ENCODE results near the gene NIPA2.
"Not testable (repeated sequence)": the region's sequence is repeated elsewhere in the genome, so short reads cannot be mapped to it uniquely, and the experiment has no call there.

NIPA2 gene

DNA sequence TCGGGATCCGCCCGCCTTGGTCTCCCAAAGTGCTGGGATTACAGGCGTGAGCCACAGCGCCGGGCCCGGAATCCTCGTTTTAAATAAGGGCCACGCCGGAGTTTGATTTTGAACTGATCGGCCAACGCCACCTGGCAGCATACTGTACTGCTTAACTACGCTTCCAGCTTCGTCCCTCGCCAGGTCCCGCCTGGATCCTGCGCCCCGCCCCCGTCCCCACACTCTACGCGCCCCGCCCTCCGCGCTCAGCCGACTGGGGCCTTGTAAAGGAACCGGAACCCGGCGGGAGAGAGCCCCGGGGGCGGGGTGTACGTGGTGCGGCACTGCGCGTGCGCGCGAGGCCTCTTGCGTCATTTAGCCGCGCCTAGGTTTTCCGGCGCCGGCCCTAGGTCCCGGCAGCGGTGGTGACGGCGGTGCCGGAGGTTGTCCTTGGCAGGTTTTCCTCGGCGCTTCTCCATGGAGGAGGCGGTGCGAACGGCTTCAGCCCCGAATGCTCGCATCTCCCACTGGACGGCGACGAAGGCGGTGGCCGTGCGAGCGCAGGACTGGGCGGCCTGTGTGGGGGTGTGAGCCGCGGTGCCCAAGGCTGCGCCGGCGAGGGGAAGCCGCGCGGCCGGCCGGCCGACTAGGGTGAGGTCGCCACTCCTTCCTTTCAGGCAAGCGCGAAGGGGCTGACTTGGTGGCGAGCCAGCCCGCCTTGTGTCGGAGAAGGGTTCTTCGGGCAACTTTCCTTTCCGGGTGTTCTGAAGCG is at the start of gene NIPA2:
Gene NIPA2, plus strand, starts transcription at position 375 of the 751 bp plus-strand sequence. CDS start 13,066 bp downstream, outside the sequence.
- peak; percentile 65 for DNase-seq

DNA sequence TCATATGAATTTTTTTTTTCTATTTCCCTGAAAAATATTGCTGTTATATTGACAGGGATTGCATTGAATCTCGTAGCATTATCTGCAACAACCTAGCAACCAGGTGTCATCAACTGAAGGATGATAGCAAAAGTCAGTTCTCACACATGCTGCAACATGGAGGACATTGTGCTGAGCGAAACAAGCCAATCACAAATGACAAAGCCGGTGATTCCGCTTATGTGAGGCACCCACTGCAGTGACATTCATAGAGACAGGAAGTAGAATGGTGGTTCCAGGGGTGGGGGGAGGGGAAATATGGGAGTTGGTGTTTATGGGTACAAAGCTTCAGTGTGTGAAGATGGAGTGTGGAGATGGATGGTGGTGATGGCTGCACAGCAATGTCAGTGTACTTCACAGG is 44.4 kb upstream of the NIPA2 start:
- no peak for DNase-seq

DNA sequence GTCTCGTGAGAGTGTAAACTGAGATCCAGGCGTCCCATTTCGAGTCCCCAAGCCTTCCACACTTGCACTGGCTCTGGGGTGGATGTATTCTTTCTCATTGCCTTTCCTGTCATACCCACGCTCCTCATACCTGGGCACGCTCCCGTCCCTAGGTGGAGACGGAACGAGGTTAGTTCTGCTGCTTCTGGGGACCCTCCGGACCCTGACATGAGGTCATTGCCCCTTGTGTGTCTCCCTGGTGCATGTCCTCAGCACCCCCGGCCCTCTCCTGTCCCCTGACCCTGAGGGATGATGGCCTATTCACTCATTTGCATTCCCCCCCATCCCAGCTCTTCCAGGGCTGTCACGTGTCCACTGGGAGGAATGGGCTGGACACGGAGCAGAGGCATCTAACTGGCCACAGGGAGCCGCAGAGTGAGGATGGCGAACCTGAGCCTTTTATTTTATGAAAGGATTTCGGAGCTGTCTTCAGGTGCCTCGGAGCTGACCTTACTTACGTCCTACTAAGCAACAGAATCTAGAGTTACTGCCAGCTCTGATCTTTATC is 43.8 kb upstream of the NIPA2 start:
- DNase-seq: no peak

DNA sequence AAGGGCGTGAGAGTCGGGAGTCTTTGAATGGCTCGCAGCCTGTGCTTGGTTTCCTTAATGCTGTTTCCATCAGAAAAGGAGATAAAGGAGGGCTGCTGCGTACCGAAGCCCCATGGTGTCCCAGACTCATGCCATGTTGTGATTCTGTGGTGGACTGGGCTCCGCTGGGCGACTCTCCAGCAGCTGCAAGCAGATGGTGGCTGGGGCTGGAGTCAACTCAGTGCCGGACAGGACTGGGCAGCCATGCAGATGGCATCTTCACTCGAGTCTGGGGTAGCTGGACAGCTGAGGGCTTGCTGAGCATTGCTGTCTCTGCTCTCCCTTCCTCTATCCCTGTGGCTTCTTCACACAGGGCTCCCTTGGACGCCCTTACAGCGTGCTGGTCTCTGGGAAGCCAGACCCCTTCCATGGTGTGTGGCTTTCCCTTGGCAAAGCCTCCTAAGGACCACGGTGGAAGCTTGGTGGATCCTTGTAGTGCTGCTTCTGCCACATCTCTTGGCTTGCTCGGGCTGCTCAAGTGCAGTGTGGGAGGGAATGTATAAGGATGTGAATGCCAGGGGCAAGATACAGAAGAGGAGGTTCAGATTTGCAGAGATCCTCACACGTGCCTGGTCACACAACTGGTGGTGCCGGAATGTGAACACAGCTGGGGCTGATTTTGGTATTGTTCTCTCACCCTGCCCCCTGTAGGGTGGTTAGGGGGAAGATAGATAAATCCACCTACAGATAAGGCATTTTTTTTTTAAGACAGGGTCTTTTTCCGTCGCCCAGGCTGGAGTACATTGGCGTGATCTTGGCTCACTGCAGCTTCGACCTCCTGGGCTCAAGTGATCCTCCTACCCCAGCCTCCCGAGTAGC is 43.0 kb upstream of the NIPA2 start:
- no peak for DNase-seq

DNA sequence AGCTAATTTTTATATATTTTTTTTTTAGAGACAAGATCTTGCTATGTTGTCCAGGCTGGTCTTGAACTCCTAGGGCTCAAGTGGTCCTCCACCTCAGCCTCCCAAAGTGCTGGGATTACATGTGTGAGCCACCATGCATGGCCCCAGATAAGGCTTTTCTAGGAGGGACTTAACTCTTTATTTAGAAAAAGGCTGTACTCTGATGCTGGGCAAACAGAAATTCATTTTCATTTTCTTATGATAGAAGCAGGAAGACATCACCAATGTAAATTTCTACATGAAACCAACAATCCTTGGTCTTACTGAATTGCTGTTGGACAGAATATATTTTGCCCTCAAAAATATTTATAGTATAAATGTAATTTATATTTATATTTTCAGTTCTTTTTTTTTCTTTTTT is 42.4 kb upstream of the NIPA2 start:
- DNase-seq: no peak

DNA sequence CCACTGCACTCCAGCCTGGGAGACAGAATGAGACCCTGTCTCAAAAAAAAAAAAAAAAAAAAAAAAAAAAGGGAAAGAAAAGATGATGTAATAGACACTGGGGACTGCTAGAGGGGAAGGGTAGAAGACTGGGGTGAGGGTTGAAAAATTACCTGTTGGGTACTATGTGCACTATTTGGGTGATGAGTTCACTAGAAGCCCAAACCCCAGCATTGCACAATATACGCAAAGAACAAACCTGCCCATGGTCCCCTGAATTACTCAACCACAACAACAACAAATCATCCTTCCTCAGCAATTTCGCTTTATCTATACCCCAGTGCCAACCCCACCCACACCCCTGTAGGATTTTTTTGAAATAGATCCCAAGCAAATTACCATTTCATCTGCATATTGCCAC is 38.6 kb upstream of the NIPA2 start:
- no peak for DNase-seq

DNA sequence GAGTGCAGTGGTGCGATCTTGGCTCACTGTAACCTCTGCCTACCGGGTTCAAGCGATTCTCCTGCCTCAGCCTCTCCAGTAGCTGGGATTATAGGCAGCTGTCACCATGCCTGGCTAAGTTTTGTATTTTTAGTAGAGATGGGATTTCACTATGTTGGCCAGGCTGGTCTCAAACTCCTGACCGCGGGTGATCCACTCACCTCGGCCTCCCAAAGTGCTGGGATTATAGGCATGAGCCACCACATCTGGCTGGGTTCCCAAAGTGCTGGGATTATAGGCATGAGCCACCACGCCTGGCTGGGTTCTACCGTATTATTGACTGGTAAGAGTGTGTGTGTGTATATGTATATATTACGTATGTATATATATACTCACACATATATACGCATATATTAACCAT is 35.5 kb upstream of the NIPA2 start:
- DNase-seq: not testable (repeated sequence)

DNA sequence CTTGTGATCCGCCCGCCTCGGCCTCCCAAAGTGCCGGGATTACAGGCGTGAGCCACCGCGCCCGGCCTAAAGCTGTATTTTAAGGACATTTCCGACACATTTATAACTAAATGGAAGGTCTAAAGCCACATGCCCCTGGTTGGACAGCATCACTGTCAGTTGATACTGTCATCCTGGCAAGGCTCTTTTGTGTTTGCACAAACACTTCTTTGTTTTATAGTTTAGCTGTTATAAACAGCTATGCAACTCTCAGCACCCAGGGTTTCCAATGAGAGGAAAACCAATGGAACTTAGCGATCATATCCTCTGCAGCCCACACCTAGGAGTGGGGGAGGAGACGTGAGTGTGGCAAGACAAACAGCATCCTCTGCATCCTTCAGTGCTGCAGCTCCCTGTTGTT is 32.3 kb upstream of the NIPA2 start:
- DNase-seq: no peak

DNA sequence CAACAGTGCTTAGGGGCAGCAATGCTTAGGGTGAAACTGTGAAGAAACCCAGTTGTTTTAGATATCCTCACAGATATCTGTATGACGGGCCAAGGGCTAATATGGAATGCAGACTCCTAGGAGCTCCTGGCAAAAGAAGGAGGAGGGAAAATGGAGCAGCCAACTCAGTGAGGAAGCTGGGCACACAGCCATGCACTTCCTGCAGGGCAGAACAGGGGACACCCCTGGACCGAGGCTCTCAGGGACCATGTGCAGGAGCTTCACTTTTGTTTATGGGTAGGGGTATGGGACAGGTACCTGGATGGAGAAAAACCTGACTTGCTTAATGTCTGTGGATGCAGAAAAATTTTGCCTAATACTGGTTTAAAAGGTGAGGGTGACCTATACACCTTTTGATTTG is 31.8 kb upstream of the NIPA2 start:
- DNase-seq: no peak

DNA sequence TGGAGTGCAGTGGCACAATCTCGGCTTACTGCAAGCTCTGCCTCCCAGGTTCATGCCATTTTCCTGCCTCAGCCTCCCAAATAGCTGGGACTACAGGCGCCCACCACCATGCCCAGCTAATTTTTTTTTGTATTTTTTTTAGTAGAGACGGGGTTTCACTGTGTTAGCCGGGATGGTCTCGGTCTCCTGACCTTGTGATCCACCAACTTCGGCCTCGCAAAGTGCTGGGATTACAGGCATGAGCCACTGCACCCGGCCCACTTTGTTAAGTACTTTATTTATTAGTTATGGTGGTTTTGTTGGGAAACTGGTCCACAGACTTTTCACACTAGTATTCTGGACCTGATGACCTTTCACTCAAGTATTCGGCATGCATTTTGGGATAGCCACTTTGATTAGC is 30.6 kb upstream of the NIPA2 start:
- DNase-seq: not testable (repeated sequence)

DNA sequence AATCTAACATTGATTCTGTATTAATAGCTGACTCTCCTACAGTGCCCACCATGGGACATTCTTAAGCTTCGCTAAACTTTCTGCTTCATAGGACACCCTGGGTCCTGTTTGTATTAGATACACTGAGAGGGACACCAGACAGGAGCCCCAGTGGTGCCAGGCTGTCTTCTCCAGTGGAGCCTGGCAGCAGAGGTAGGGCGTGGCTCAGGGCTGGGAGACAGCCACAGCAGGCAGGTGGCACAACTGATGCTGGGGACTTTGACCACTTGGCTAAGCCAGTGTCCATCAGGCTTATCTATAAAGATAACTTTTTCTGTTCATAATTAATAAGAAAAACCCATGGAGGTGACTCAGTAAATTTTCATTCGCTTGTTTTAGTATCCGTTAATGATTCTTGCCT is 30.2 kb upstream of the NIPA2 start:
- no peak for DNase-seq

DNA sequence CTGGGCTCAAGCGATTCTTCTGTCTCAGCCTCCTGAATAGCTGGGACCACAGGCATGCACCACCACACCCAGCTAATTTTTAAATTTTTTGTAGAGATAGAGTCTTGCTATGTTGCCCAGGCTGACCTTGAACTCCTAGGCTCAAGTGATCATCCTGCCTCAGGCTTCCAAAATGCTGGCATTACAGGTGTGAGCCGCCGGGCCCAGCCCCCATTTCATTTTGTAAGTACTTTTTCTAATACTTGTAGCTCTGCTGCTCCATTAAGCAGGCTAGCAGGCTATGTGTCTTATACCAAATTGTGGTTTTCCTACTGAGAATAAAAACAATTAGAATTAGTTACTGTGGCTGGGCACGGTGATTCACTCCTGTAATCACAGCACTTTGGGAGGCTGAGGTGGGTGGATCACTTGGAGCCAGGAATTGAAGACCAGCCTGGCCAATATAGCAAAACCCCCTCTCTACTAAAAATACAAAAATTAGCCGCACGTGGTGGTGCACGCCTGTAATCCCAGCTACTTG is 29.6 kb upstream of the NIPA2 start:
- DNase-seq: no peak

DNA sequence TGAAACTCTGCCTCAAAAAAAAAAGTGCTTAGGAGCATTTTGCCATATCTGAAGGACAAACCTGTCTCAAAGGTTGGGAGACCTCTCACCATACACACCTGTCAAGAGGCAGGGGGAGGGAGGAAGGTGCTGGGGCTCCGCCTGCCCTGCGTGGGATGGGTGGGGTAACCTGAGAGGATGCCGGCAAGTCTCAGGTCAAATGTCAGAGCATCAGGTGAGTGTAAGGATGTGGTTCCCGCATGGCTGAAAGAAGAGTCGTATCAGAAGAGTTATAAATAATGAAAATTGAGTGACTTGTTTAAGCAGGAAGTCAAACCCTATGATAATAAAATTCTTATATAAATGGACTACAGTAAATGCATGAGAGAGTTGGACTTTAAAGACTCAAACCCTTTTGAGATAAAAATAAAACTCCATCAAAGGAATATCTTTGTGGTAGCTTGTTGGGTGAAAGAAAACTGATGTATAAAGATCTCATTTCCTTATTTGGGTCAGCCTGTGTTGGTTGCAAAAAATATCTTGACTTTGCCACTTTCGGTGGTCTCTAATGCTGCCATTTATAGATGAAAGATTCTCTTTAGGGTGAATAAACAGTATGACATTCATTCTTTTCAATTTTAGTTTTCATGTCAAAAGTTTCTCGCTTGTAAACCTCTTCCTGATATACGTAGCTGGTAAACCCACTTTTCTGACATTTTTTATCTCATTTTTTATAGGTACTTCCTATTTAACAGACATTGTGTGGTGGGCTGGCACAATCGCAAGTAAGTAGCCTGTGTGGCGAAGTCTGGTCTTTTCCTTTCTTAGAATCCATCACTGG is 28.2 kb upstream of the NIPA2 start:
- DNase-seq: no peak

DNA sequence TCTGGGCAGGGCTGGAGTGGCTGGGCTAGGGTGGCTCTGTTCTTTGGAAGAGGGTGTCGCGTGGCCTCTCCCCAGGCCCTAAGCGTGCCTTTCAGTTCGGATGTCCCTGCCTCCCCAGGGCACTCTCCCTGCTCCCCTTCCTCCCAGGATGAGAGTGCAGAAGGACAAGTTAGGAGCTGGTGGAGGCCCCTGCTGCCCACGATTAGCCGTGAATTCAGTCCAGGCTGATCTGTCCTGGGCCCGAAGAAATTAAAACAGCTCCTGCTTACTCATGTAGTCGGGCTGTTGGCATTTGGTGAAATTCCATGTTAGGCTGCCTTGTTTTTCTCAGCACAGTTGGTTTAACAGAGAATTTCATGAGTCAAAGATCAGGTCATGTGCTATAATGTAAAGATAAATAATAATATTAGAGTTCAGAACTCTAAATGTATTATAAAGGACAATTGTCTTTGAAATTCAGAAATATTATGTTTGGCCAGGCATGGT is 27.6 kb upstream of the NIPA2 start:
- DNase-seq: no peak

DNA sequence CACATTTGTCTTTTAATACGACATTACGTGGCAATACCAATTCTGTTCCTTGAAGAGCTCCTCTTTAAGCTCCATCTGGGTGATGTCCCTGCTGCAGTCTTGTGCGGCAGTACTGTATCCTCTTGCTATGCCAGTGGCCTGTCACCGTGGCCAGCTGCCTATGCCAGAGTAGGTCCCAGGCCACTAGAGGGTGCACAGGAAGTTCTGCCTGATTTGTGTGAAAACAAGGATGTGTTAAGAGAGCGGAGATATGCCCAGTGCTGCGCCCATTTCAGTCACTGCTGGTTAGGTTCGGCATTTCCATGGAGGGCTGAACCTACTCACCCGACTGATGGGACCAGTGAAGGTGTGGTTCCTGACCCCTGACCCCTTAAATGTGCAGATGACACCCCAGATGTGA is 26.8 kb upstream of the NIPA2 start:
- DNase-seq: no peak

DNA sequence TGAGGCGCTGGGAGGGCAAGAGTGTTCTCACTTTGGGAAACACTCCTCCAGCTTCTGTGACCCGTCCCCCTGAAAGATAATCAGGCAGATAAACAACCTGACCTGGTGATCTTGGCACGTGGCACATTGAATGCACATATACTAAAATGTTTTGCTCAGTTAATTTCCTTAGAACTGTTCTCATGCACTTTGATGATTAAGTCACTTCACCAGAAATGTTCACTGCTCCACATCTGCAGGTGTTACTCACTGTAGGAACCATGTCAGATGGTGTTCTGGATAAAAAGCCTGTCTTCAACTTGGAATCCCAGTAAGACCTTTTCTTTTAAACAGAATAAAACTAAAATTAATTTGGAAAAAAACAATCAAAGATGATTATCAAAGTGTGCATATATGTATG is 24.6 kb upstream of the NIPA2 start:
- DNase-seq: no peak

DNA sequence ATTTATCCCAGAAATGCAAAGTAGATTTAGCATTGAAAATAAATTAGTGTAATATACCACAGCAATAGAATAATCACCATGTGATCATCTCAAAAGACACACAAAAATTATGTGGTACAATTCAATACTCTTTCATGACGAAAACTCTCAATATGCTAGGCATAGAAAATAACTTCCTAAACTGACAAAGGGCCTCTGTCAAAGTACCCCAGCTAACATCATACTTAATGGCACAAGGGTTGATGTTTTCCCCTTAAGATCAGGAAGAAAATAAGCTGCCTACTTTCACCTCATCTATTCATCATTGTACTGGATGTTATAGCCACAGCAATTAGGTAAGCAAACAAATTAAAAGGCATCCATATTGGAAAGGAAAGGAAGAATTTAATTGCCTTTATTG is 22.7 kb upstream of the NIPA2 start:
- DNase-seq: no peak

DNA sequence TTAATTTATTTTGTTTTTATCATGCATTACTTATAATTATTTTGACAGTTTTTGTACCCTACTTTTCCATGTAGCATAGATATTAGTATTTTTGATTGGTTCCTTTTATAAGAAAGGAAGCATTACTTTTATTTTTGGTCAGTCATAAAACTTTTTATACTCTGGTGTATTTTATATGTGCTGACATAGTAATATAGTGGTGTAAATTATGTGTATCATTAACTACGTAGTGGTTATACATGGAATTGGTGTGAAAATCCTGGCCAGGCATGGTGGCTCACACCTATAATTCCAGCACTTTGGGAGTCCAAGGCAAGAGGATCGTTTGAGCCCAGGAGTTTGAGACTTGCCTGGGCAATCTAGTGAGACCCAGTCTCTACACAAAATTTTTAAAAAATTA is 18.8 kb upstream of the NIPA2 start:
- no peak for DNase-seq

DNA sequence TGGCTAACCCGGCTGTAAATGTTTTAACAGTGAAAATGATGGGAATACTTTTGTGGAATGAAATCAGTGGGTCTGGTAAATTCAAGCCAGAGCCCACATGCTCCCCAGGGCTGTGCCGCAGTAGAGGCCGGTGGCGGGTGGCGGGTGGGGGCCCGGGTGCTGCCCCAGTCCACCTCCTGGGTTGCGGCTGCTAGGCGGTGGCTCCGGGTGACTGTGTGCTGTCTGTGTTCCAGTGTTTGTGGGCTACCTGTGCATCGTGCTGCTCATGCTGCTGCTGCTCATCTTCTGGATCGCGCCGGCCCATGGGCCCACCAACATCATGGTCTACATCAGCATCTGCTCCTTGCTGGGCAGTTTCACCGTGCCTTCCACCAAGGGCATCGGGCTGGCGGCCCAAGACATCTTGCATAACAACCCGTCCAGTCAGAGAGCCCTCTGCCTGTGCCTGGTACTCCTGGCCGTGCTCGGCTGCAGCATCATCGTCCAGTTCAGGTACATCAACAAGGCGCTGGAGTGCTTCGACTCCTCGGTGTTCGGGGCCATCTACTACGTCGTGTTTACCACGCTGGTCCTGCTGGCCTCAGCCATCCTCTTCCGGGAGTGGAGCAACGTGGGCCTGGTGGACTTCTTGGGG is 14.9 kb upstream of the NIPA2 start:
- DNase-seq: no peak

DNA sequence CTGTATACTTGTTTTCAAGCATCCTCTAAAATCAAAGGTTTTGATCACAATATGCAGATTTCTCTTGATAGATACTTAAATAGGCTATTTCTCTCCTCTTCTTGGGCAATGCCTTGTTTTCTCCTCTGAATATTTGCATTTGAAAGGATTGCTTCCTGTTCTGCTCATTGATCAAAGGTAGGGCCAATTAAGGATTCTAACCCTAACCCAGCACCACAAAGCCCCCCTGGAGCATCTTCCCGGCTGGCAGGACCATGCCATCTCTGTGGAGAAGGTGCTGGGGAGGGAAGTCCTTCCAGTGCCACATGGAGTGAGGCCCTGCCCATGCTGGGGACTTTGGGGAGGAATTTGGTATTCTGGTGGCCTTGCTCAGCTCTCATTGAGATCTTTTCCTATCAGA is 11.3 kb upstream of the NIPA2 start:
- no peak for DNase-seq

DNA sequence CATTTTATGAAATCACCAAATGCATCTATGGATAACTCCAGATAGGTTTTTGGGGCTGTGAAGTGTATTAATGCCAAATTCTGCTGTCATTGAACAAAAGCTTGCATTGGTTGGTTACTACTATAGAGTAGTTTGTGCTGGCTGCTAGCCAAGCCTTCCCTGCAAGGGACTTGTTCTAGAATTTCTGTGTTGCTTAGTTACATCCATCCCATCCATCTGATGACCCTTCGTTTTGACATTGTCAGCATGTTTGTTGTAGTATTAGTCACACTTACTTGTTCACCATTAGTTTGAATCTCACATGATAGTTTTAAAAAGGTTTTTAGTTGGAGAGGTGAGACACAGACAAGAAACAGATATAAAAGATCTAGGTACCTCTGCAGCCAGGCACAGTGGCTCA is 7.0 kb upstream of the NIPA2 start:
- no peak for DNase-seq

DNA sequence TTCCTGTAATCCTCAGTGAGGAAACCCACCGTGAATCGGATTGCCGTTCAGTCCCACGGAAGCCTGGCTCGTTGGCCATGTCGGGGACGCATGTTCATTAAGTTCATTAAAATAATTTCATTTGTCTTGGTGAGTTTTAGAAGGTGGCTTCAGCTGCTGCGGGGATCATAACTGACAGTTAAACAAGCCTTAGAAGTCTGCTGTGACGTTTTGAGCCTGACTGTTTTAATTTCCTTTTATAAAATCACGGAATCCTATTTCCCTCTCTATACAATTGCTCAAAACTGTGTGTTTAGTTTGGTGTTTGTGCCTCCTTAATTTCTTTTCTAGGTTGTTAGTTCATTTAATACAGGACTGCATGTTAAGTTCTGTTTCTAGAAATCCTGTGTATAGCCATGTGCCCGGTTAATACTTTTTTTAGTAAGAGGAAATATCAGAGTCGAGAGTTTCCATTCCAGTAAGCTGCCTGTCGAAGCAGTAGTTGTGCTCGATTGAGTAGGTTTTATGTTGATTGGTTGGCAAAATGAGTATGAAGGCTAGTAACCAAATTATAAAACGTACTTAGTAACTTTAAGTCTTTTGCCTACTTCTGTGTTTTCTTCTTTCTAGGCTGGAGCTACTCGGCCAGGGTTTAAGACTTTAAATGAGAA is 705 bp downstream of the NIPA2 start:
- no peak for DNase-seq

Data from NCI-H2029 treated with DMSO at 0.1 percent for 48 hours (cell line).